A673 (cell line): ENCODE measurements around the gene SPO11.

Source experiments
- EZH2 ChIP-seq: fragments of 200-600 bp; sonication (generic); IDR thresholded peaks from 2 replicates; pipeline ENCODE4 v1.6.1; 2017; ENCODE audit warnings: borderline replicate concordance, low read depth, mild to moderate bottlenecking, mixed read lengths, antibody characterized with exemption, low read length; ENCODE audit not compliant: poor library complexity, severe bottlenecking
- TF ChIP-seq, protein P1 (sequence below): fragments of 300-800, 200-600 bp; sonication (generic); conservative IDR thresholded peaks from 2 replicates; pipeline ENCODE4 v1.5.1; 2017; ENCODE audit warnings: low read depth, mild to moderate bottlenecking, antibody characterized with exemption, low read length, moderate library complexity, mixed read lengths

DNA sequence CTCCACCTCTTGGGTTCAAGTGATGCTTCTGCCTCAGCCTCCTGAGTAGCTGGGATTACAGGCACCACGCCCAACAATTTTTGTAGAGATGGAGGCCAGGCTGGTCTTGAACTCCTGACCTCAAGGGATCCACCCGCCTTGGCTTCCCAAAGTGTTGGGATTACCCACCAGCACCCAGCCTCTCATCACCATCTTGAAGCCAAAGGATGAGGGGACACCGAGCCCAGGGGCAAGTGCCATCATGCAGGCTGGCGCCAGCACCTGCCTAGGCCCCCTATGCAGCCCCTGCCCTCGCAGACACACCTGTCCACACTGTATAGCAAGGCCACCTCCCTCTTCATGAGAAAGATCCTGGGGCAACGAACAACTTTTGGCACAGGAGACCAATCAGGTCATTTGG lies 56.3 kb downstream of the SPO11 start:
- TF ChIP-seq, protein P1, sequence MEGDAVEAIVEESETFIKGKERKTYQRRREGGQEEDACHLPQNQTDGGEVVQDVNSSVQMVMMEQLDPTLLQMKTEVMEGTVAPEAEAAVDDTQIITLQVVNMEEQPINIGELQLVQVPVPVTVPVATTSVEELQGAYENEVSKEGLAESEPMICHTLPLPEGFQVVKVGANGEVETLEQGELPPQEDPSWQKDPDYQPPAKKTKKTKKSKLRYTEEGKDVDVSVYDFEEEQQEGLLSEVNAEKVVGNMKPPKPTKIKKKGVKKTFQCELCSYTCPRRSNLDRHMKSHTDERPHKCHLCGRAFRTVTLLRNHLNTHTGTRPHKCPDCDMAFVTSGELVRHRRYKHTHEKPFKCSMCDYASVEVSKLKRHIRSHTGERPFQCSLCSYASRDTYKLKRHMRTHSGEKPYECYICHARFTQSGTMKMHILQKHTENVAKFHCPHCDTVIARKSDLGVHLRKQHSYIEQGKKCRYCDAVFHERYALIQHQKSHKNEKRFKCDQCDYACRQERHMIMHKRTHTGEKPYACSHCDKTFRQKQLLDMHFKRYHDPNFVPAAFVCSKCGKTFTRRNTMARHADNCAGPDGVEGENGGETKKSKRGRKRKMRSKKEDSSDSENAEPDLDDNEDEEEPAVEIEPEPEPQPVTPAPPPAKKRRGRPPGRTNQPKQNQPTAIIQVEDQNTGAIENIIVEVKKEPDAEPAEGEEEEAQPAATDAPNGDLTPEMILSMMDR, result no peak
- no peak for TF ChIP-seq EZH2
